ENCODE measurements around the gene C15orf62.

The C15orf62 gene

GRCh38 chr15:40754883-40755811 lies 14.6 kb upstream of the C15orf62 start, which contains the start of gene RMDN3:
Gene RMDN3 (minus strand): TSS chr15:40755254. CDS start chr15:40754783, 471 bp downstream.
- intact Hi-C loops (cut with DNase I), result loop anchor here (1.0 to 10.0 kb wide), 2 partner anchors 52 to 190 kb away; partner anchors contain the start of genes CCDC32, DNAJC17, RPUSD2 and ZFYVE19
- peak; percentile 81 to 99 (median 90) for DNase-seq

- DNase-seq, result peak in 1 of 10 donors; percentile 43
- intact Hi-C loops (cut with DNase I), result loop anchor here (1.0 to 10.0 kb wide), 2 partner anchors 51 to 191 kb away; partner anchors contain the start of genes CCDC32, DNAJC17, RPUSD2 and ZFYVE19
Measured at GRCh38 chr15:40755812-40756208, 14.0 kb upstream of the C15orf62 start.

- intact Hi-C loops (cut with DNase I), result loop anchor here (10.0 kb wide), 1 partner anchor 192 kb away; the partner anchor contains the start of genes CCDC32 and RPUSD2
- DNase-seq, result peak in 2 of 10 donors; percentile 1 to 5
Measured at GRCh38 chr15:40756938-40757337, 12.8 kb upstream of the C15orf62 start.

GRCh38 chr15:40759961-40760360 lies 9.8 kb upstream of the C15orf62 start:
- DNase-seq, result peak in 1 of 10 donors; percentile 3
- intact Hi-C loops (cut with DNase I), result loop anchor here (10.0 kb wide), 1 partner anchor 195 kb away; the partner anchor contains the start of genes CCDC32 and RPUSD2

DNA sequence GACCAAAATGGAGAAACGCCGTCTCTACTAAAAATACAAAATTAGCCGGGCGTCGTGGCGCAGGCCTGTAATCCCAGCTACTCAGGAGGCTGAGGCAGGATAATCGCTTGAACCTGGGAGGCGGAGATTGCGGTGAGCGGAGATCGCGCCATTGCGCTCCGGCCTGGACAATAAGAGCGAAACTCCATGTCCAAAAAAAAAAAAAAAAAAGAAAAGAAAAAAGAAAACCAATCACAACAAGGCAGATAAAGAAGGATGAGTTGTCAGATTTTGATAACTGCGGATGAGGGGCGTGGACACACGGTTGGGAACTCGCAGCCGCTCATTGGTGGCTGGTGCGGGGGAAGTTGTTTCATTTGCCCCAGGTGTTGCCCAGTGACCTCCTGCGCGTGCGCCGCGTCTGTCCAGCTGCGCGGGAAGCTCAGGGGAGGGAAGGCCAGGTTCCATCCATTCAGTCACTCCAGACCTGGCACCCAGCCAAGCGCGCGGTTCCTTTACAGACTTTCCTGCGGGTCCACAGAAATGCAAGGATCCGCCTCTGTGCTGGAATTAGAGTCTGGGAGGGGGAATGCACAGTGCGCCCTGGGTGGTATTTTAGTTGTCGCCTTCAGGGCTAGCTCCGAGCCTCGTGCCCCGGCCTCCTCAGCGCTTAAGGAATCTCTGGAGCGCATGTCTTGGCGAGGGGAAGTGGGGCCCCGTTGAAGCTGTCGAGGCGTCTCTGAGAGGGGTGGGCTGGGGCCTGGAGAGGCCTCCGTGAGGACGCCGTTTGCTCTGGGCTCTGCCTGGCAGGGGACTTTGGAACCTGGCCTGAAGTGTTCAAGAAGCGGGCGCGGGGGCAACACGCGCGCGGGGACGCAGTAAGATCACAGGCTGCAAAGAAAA lies 6.6 kb upstream of the C15orf62 start:
- peak in 5 of 10 donors; percentile 38 to 90 (median 85) for DNase-seq
- intact Hi-C loops (cut with DNase I), result no loop called here

DNA sequence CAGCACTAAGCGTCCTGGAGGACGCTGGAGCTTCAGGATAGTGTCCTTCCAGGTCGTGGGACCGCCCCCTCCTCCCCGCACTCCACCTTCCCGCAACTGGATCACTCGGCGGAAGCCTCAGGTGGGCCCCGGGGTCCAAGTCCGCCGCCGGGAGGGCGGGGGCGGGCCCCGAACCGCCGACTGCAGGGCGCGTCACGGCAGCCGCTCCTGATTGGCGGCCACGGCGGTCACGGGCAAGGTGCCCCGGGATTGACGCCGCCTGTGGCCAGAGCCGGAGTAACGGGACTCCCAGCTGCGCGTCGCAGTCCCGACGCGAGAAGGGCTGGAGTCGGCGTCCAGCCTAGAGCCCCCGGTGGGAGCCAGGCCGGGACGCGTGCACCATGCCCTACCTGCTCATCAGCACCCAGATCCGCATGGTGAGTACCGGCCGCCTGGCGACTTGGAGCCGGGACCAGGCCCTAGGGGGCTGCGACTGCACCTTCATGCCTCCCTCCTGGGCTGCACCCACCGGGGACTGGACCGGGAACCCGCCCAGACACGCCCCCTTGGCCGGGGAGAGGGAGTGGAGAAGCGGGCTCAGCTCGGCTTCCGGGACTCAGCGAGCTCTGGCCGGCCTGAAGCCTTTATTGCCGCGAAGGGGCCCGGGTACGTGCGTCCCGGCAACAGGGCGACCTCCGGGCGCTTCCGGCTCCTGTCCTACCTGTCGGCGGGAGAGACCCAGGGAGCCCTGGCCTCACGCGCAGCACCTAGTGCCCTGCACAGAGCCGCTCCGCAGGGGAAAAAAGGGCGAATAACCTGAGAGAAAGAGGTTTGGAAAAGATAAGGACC lies 5.8 kb upstream of the C15orf62 start, which contains the start of gene GCHFR:
Gene GCHFR (plus strand): TSS at position 268 of the 828 bp plus-strand sequence. CDS start 113 bp downstream, at position 381.
- intact Hi-C loops (cut with DNase I), result no loop called here
- DNase-seq, result peak in 8 of 10 donors; percentile 35 to 94 (median 64)

DNA sequence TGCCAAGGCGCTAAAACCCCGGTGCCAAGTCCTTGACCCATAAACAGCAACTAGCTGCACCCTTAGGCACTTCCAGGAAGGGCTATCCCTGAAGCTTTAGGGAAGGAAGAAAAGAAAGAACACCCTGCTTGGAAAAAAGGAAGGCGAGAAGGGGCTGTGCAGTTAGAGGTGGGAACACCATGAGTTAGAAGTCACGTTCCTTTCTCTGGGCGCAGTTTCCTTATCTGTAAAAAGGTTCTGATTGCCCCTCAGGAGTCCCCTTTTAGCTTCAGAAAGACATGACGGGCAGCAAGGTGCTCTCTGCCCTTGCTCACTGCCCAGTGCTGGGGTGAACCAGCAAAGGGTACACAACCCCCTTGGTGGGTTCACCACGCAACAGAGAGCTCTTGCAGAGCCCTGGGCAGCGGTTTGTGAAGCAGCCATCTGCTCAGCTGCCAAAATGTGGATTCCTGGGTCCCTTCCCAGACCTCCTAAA lies 5.1 kb upstream of the C15orf62 start:
- intact Hi-C loops (cut with DNase I), result no loop called here
- DNase-seq, result peak in 1 of 10 donors; percentile 62

GRCh38 chr15:40766194-40766815 lies 3.5 kb upstream of the C15orf62 start:
- no peak for DNase-seq

GRCh38 chr15:40766906-40767837 lies 2.6 kb upstream of the C15orf62 start:
- intact Hi-C loops (cut with DNase I), result no loop called here
- peak in 2 of 10 donors; percentile 58 to 68 for DNase-seq

More at GRCh38 chr15:40766194-40766815, 3.5 kb upstream of the C15orf62 start:
- intact Hi-C loops (cut with DNase I), result no loop called here

- intact Hi-C loops (cut with DNase I), result no loop called here
- peak in 1 of 10 donors; percentile 62 for DNase-seq
Measured at GRCh38 chr15:40767838-40768500, 1.8 kb upstream of the C15orf62 start.

DNA sequence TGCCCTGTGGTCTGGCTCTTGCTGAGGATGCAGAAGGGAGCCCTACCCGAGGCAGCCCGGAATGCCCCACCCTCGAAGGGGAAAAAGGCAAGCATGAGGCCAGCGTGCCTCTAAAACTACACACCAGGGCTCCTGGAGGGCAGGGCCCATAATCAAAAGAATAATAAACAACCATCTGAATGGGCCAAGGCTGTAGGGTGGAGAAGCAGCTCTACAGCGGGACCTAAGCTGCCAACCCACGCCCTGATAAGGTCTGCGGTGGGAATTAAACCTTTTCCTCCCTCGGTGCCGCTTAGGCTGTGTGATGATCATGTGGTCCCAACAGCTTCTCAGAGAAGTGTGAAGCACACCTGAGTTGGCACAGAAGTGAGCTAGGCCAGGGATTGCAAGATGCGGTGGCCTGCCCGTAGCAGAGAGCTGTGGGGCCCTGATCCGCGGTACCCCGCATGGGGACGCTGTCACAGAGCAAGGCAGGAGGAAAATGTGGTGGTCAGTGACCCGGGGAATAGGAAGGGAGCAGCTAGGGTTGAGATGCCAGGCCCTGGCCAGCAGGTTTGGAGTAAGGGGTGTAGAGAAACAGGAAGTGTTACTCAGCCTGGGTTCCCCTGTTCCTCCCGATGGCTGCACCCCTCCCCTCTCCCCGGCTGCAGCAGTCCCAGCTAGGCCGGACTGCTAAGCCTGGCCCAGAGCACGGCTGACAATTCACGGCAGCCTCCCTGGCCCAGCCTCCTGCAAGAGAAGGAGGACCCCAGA lies 1.1 kb upstream of the C15orf62 start:
- no peak for DNase-seq
- intact Hi-C loops (cut with DNase I), result no loop called here

DNA sequence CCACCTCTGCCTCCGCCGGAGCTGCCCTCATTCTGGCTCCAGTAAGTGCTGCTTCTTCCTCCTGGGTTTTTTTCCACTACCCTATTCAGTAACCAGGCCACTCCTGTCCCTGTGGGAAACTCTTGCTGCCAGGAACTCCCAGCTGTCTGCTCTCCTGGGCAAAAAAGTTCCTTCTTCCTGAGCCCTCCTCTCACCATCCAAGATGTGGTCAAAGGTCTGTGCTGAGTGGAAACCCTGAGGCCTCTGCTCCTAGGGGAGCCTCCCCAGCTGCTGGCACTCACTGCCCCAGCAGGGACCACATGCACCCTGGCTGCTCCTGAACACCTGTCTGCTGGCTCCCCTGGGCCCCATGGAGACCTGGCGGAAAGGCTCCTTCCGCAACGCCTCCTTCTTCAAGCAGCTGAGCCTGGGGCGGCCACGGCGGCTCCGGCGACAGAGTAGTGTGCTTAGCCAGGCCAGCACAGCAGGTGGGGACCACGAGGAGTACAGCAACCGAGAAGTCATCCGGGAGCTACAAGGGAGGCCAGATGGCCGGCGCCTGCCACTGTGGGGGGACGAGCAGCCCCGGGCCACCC lies 454 bp downstream of the C15orf62 start:
- DNase-seq, result peak in 1 of 10 donors; percentile 83
- intact Hi-C loops (cut with DNase I), result no loop called here

DNA sequence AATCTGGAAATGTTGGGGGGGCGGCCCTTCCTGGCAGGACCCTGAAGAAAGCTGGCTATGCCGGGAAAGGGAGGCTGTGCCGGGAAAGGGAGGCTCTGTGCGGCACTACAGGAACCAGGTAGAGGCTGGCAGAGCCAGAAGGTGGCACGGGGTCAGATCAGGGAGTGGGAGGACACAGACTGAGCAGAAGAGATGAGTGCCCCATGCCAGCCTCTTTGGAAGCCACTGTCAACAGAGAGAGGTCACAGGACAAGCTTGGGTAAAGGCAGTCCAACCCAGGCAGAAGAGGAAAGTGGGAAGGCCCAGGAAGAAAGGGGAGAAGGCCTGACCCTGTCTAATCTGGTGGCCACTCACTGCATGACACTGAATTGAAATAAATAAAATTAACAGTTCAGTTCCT lies 1.5 kb downstream of the C15orf62 start:
- intact Hi-C loops (cut with DNase I), result no loop called here
- no peak for DNase-seq

- intact Hi-C loops (cut with DNase I), result no loop called here
- DNase-seq, result peak in 2 of 10 donors; percentile 45 to 82
Measured at GRCh38 chr15:40772014-40772413, 2.2 kb downstream of the C15orf62 start.

DNA sequence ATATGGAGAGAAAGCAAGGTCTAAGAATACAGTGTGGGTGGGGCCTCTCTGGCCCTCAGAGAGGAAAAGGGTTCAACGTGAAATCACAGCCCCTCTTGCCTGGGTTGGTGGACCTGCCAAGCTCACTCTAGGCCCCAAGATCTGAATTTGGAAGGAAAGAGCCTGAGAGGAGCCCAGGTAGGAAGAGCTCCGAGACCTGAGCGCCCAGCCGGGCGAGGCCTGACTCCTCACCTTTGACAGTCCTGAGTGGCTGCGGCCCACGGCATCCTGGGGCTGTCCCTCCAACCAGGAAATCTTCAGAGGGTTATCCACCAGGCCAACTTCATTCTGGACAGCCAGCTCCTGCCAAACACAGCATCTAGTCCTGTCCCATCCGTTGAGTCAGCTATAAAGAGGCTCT lies 3.7 kb downstream of the C15orf62 start:
- intact Hi-C loops (cut with DNase I), result no loop called here

GRCh38 chr15:40773902-40774301 lies 4.1 kb downstream of the C15orf62 start:
- intact Hi-C loops (cut with DNase I), result no loop called here
- peak in 1 of 10 donors; percentile 65 for DNase-seq

More for the DNA sequence above, 3.7 kb downstream of the C15orf62 start:
- peak in 2 of 10 donors; percentile 53 to 55 for DNase-seq
